GM12865 (cell line): ENCODE results near the gene TTL.
"Not testable (repeated sequence)": the region's sequence is repeated elsewhere in the genome, so short reads cannot be mapped to it uniquely, and the experiment has no call there.

Experiments
- DNase-seq: peaks from one replicate; pipeline ENCODE4 v3.0.0; 2010; ENCODE audit warnings: low read depth
- H3K4me3 ChIP-seq: 2 replicates; pipeline ENCODE4 v1.5.1; 2011; ENCODE audit warnings: mild to moderate bottlenecking, low read depth, low read length, control low read depth
- CTCF ChIP-seq: IDR thresholded peaks from 2 replicates; pipeline ENCODE4 v1.5.1; 2011; ENCODE audit warnings: low read length, control low read depth, low read depth, inconsistent platforms; ENCODE audit not compliant: insufficient read depth; ENCODE audit errors: missing control alignments

TTL gene

GRCh38 chr2:112519506-112519905 lies 37.5 kb downstream of the TTL start:
- TF ChIP-seq CTCF: no peak
- DNase-seq: no peak
- no peak overlapping the region for H3K4me3 ChIP-seq

GRCh38 chr2:112520234-112520783 lies 38.4 kb downstream of the TTL start:
- TF ChIP-seq CTCF: no peak
- DNase-seq: no peak
- H3K4me3 ChIP-seq: no peak overlapping the region

- no peak for DNase-seq
- no peak for TF ChIP-seq CTCF
- H3K4me3 ChIP-seq: no peak overlapping the region
These were observed 41.4 kb downstream of the TTL start for GRCh38 chr2:112523291-112523777.

- DNase-seq, H3K4me3 ChIP-seq: not testable (repeated sequence)
These were observed 42.3 kb downstream of the TTL start for GRCh38 chr2:112524276-112524675.

GRCh38 chr2:112528541-112528940 lies 46.6 kb downstream of the TTL start:
- DNase-seq: no peak
- no peak overlapping the region for H3K4me3 ChIP-seq
- TF ChIP-seq CTCF: no peak

- H3K4me3 ChIP-seq: no peak overlapping the region
- TF ChIP-seq CTCF: no peak
- no peak for DNase-seq
These were observed 47.8 kb downstream of the TTL start for GRCh38 chr2:112529757-112530156.

GRCh38 chr2:112530728-112531127 lies 48.8 kb downstream of the TTL start:
- no peak overlapping the region for H3K4me3 ChIP-seq
- no peak for TF ChIP-seq CTCF
- DNase-seq: no peak
